ENCODE measurements around the gene SLC5A12. TPM values are rescaled to one million over a fixed set of nuclear protein-coding genes. Genes with fewer than 3 reads are reported as not detected.
A peak's percentile ranks its signal among the peaks of the same experiment; 100 is the strongest.

The SLC5A12 gene
- total RNA-seq, 1 experiment from 2014 or later, result not detected

GRCh38 chr11:26757995-26758394 lies 36.1 kb upstream of the SLC5A12 start:
- no peak overlapping the region for H3K27ac ChIP-seq (ENCODE audit: low read length)
- H3K9ac ChIP-seq (ENCODE audit: low read length), result no peak overlapping the region
- no peak overlapping the region for H3K4me2 ChIP-seq (ENCODE audit: low read depth, low read length, poor library complexity, severe bottlenecking)
- no peak overlapping the region for H3K4me3 ChIP-seq (ENCODE audit: low read length)
- peaks cover 10% of the 10 kb centered on the region for H3K4me1 ChIP-seq (ENCODE audit: low read length)
- no peaks in the 10 kb centered on the region for H4K20me1 ChIP-seq (ENCODE audit: insufficient read depth, low read depth, low read length)
- H3K79me2 ChIP-seq (ENCODE audit: low read length), result no peaks in the 10 kb centered on the region
- H3K9me3 ChIP-seq (ENCODE audit: low read length), result no peaks in the 10 kb centered on the region
- no peaks in the 10 kb centered on the region for H3K36me3 ChIP-seq (ENCODE audit: insufficient read depth, low read length)
- DNase-seq, result no peak
- H3K9me2 ChIP-seq (replicated peaks; ENCODE audit: insufficient read depth, low read length), result no peaks in the 10 kb centered on the region
- H3K27me3 ChIP-seq (ENCODE audit: low read length), result no peaks in the 10 kb centered on the region
- H2AFZ ChIP-seq (ENCODE audit: low read length), result no peak overlapping the region

DNA sequence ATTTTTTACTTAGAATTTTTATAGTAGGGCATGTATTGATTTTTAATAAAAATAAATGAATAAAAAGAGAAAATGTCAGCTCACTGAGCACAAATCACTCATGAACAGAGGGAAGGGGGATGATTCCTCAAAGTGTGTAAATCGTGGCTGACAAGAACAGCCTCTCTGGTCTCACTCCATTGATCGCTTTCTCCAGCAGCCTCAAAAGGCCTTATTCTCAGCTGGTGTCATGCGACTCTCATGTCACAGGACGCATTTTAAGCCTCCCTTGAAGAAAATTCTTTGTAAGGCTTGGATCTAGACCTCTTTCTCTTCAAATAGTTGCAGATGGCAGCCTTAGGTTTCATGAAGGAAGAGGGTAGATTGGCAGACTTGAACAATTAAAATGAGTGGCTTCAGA lies 33.9 kb upstream of the SLC5A12 start:
- no peak overlapping the region for H3K4me2 ChIP-seq (ENCODE audit: low read depth, low read length, poor library complexity, severe bottlenecking)
- DNase-seq, result no peak
- H3K79me2 ChIP-seq (ENCODE audit: low read length), result no peaks in the 10 kb centered on the region
- no peaks in the 10 kb centered on the region for H3K27me3 ChIP-seq (ENCODE audit: low read length)
- no peak overlapping the region for H2AFZ ChIP-seq (ENCODE audit: low read length)
- H3K9ac ChIP-seq (ENCODE audit: low read length), result no peak overlapping the region
- no peaks in the 10 kb centered on the region for H3K9me2 ChIP-seq (replicated peaks; ENCODE audit: insufficient read depth, low read length)
- peaks cover 1% of the 10 kb centered on the region; the same call in 1 of the 2 replicates for H3K4me1 ChIP-seq (ENCODE audit: low read length)
- H3K27ac ChIP-seq (ENCODE audit: low read length), result no peak overlapping the region
- no peaks in the 10 kb centered on the region for H3K36me3 ChIP-seq (ENCODE audit: insufficient read depth, low read length)
- H3K9me3 ChIP-seq (ENCODE audit: low read length), result no peaks in the 10 kb centered on the region
- no peak overlapping the region for H3K4me3 ChIP-seq (ENCODE audit: low read length)
- no peaks in the 10 kb centered on the region for H4K20me1 ChIP-seq (ENCODE audit: insufficient read depth, low read depth, low read length)

- H3K9ac ChIP-seq (ENCODE audit: low read length), result no peak overlapping the region
- H3K27ac ChIP-seq (ENCODE audit: low read length), result no peak overlapping the region
- H2AFZ ChIP-seq (ENCODE audit: low read length), result no peak overlapping the region
- no peaks in the 10 kb centered on the region for H3K27me3 ChIP-seq (ENCODE audit: low read length)
- peak; percentile 72 for DNase-seq
- H4K20me1 ChIP-seq (ENCODE audit: insufficient read depth, low read depth, low read length), result no peaks in the 10 kb centered on the region
- H3K4me1 ChIP-seq (ENCODE audit: low read length), result no peaks in the 10 kb centered on the region
- H3K9me3 ChIP-seq (ENCODE audit: low read length), result no peaks in the 10 kb centered on the region
- H3K79me2 ChIP-seq (ENCODE audit: low read length), result no peaks in the 10 kb centered on the region
- H3K36me3 ChIP-seq (ENCODE audit: insufficient read depth, low read length), result no peaks in the 10 kb centered on the region
- H3K4me3 ChIP-seq (ENCODE audit: low read length), result no peak overlapping the region
- no peak overlapping the region for H3K4me2 ChIP-seq (ENCODE audit: low read depth, low read length, poor library complexity, severe bottlenecking)
- H3K9me2 ChIP-seq (replicated peaks; ENCODE audit: insufficient read depth, low read length), result no peaks in the 10 kb centered on the region
These were observed 32.1 kb upstream of the SLC5A12 start for GRCh38 chr11:26753723-26754504.

- Histone ChIP-seq H3K27ac (ENCODE audit: low read length) (no peak overlapping the region), H3K9ac (ENCODE audit: low read length) (no peak overlapping the region), H3K9me3 (ENCODE audit: low read length) (no peaks in the 10 kb centered on the region), H4K20me1 (ENCODE audit: insufficient read depth, low read depth, low read length) (no peaks in the 10 kb centered on the region), H3K79me2 (ENCODE audit: low read length) (no peaks in the 10 kb centered on the region), H3K4me3 (ENCODE audit: low read length) (no peak overlapping the region), H2AFZ (ENCODE audit: low read length) (no peak overlapping the region), H3K4me2 (ENCODE audit: low read depth, low read length, poor library complexity, severe bottlenecking) (no peak overlapping the region), H3K36me3 (ENCODE audit: insufficient read depth, low read length) (no peaks in the 10 kb centered on the region), H3K9me2 (replicated peaks; ENCODE audit: insufficient read depth, low read length) (no peaks in the 10 kb centered on the region), H3K27me3 (ENCODE audit: low read length) (no peaks in the 10 kb centered on the region), H3K4me1 (ENCODE audit: low read length) (no peaks in the 10 kb centered on the region)
- DNase-seq, result no peak
These were observed 28.1 kb upstream of the SLC5A12 start for GRCh38 chr11:26749927-26750326.

DNA sequence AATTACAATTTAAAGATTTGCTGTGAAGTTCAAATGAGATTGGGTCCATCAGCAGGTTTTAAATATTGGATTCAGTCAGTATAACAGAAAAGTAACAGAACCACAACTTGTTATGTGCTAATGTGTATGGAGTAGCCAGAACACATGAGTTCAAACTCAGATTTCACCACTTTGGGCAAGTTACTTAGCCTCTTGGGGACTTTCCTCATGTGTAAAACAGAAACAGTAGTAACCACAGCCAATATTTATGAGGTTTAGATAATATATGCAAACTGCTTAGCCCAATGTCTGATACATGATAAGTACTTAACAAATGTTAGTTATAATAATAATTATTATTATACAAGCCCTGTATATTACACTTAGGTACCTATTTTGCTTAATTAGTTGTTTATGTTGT lies 21.8 kb upstream of the SLC5A12 start:
- no peaks in the 10 kb centered on the region for H4K20me1 ChIP-seq (ENCODE audit: insufficient read depth, low read depth, low read length)
- H3K27me3 ChIP-seq (ENCODE audit: low read length), result no peaks in the 10 kb centered on the region
- no peak overlapping the region for H3K4me2 ChIP-seq (ENCODE audit: low read depth, low read length, poor library complexity, severe bottlenecking)
- H2AFZ ChIP-seq (ENCODE audit: low read length), result no peak overlapping the region
- DNase-seq, result no peak
- H3K4me3 ChIP-seq (ENCODE audit: low read length), result no peak overlapping the region
- H3K9me3 ChIP-seq (ENCODE audit: low read length), result no peaks in the 10 kb centered on the region
- no peaks in the 10 kb centered on the region for H3K4me1 ChIP-seq (ENCODE audit: low read length)
- H3K36me3 ChIP-seq (ENCODE audit: insufficient read depth, low read length), result no peaks in the 10 kb centered on the region
- no peak overlapping the region for H3K9ac ChIP-seq (ENCODE audit: low read length)
- H3K27ac ChIP-seq (ENCODE audit: low read length), result no peak overlapping the region
- H3K79me2 ChIP-seq (ENCODE audit: low read length), result no peaks in the 10 kb centered on the region
- H3K9me2 ChIP-seq (replicated peaks; ENCODE audit: insufficient read depth, low read length), result no peaks in the 10 kb centered on the region

DNA sequence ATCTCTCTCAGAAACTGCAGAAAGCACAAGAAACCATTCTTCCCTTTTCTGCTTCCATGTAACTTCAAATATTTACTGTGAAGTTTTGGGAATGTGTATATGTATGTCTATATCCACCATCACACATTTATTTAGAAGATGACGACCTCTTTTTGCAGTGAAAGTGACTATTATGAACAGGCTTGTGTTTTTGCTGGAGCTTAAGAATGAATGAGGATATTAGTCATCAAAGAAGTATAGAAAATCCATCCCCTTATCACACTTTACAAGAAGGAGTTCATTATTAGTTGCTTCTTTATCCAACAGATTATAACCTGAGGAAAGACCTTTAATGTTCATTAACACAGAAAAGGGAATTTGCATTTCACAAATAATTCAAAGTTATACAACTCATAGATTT lies 21.1 kb upstream of the SLC5A12 start:
- no peak overlapping the region for H3K4me2 ChIP-seq (ENCODE audit: low read depth, low read length, poor library complexity, severe bottlenecking)
- H3K4me3 ChIP-seq (ENCODE audit: low read length), result no peak overlapping the region
- no peak overlapping the region for H2AFZ ChIP-seq (ENCODE audit: low read length)
- no peaks in the 10 kb centered on the region for H3K27me3 ChIP-seq (ENCODE audit: low read length)
- no peaks in the 10 kb centered on the region for H4K20me1 ChIP-seq (ENCODE audit: insufficient read depth, low read depth, low read length)
- H3K9ac ChIP-seq (ENCODE audit: low read length), result no peak overlapping the region
- no peaks in the 10 kb centered on the region for H3K4me1 ChIP-seq (ENCODE audit: low read length)
- DNase-seq, result no peak
- no peaks in the 10 kb centered on the region for H3K79me2 ChIP-seq (ENCODE audit: low read length)
- H3K9me3 ChIP-seq (ENCODE audit: low read length), result no peaks in the 10 kb centered on the region
- no peaks in the 10 kb centered on the region for H3K36me3 ChIP-seq (ENCODE audit: insufficient read depth, low read length)
- no peaks in the 10 kb centered on the region for H3K9me2 ChIP-seq (replicated peaks; ENCODE audit: insufficient read depth, low read length)
- no peak overlapping the region for H3K27ac ChIP-seq (ENCODE audit: low read length)

- no peak overlapping the region for H3K4me2 ChIP-seq (ENCODE audit: low read depth, low read length, poor library complexity, severe bottlenecking)
- H3K4me3 ChIP-seq (ENCODE audit: low read length), result no peak overlapping the region
- no peaks in the 10 kb centered on the region for H4K20me1 ChIP-seq (ENCODE audit: insufficient read depth, low read depth, low read length)
- no peaks in the 10 kb centered on the region for H3K4me1 ChIP-seq (ENCODE audit: low read length)
- DNase-seq, result peak; percentile 2
- H2AFZ ChIP-seq (ENCODE audit: low read length), result no peak overlapping the region
- H3K79me2 ChIP-seq (ENCODE audit: low read length), result no peaks in the 10 kb centered on the region
- H3K9me3 ChIP-seq (ENCODE audit: low read length), result no peaks in the 10 kb centered on the region
- no peaks in the 10 kb centered on the region for H3K36me3 ChIP-seq (ENCODE audit: insufficient read depth, low read length)
- no peak overlapping the region for H3K9ac ChIP-seq (ENCODE audit: low read length)
- H3K9me2 ChIP-seq (replicated peaks; ENCODE audit: insufficient read depth, low read length), result no peaks in the 10 kb centered on the region
- no peak overlapping the region for H3K27ac ChIP-seq (ENCODE audit: low read length)
- no peaks in the 10 kb centered on the region for H3K27me3 ChIP-seq (ENCODE audit: low read length)
These were observed 19.2 kb upstream of the SLC5A12 start for GRCh38 chr11:26741036-26741435.

DNA sequence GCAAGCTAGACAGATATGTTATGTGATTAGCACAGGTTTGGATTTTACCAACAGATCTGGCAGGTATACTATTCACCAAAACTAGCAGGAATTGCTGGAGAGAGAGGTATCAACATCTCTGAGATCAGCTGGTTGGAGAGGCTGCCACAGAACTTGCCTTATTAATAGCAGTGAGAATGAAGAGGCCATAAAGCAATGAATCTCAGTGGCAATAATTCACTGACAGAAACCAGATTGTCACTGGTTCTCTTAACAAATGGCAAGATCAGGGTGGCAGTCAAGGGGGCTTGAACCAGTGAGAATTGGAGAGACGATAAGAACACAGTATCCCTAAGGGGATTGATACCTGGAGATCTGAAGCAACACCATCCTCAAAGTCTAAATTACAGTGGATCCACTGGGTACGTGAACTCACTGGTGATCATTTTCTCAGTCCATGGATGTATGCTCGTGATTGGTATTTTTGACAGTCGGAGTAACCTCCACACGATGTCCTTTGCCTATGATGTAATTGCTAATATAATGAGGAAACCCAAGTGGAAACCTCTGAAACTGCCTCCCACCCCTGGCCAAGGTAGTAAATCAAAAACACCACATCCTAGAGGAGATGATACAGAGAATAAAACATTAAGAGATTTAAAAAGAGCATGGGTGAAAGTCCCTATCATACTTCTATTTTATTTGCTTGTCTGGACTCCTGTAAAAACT lies 17.7 kb upstream of the SLC5A12 start:
- no peaks in the 10 kb centered on the region for H3K9me2 ChIP-seq (replicated peaks; ENCODE audit: insufficient read depth, low read length)

More for the DNA sequence above, 17.7 kb upstream of the SLC5A12 start:
- Histone ChIP-seq H2AFZ (ENCODE audit: low read length) (no peak overlapping the region), H3K9ac (ENCODE audit: low read length) (no peak overlapping the region), H3K4me1 (ENCODE audit: low read length) (no peaks in the 10 kb centered on the region), H3K4me2 (ENCODE audit: low read depth, low read length, poor library complexity, severe bottlenecking) (no peak overlapping the region), H3K27me3 (ENCODE audit: low read length) (no peaks in the 10 kb centered on the region), H3K27ac (ENCODE audit: low read length) (no peak overlapping the region), H3K4me3 (ENCODE audit: low read length) (no peak overlapping the region), H3K36me3 (ENCODE audit: insufficient read depth, low read length) (no peaks in the 10 kb centered on the region), H3K79me2 (ENCODE audit: low read length) (no peaks in the 10 kb centered on the region), H3K9me3 (ENCODE audit: low read length) (no peaks in the 10 kb centered on the region), H4K20me1 (ENCODE audit: insufficient read depth, low read depth, low read length) (no peaks in the 10 kb centered on the region)
- no peak for DNase-seq

Data from Karpas-422 (cell line).